ENCODE results near the gene FHOD3.
"Not testable (repeated sequence)": the region's sequence is repeated elsewhere in the genome, so short reads cannot be mapped to it uniquely, and the experiment has no call there.

FHOD3 gene

GRCh38 chr18:36709315-36709714 is 411.8 kb downstream of the FHOD3 start:
- no peaks in the 10 kb centered on the region for H3K4me1 Mint-ChIP-seq
- DNase-seq (no peak), ATAC-seq (no peak)
- no peak overlapping the region for H3K27ac Mint-ChIP-seq
- H3K4me3 Mint-ChIP-seq: no peak overlapping the region
- peaks cover 32% of the 10 kb centered on the region for H3K27me3 Mint-ChIP-seq
- H3K9me3 Mint-ChIP-seq: no peaks in the 10 kb centered on the region

GRCh38 chr18:36711014-36711725 is 413.7 kb downstream of the FHOD3 start:
- DNase-seq (no peak), ATAC-seq (no peak)
- Mint-ChIP-seq H3K27me3 (peaks cover 20% of the 10 kb centered on the region), H3K27ac (no peak overlapping the region), H3K9me3 (no peaks in the 10 kb centered on the region), H3K4me3 (no peak overlapping the region), H3K4me1 (no peaks in the 10 kb centered on the region)

GRCh38 chr18:36711813-36712444 is 414.4 kb downstream of the FHOD3 start:
- DNase-seq (no peak), ATAC-seq (no peak)
- H3K4me1 Mint-ChIP-seq: no peaks in the 10 kb centered on the region
- H3K4me3 Mint-ChIP-seq: no peak overlapping the region
- H3K27me3 Mint-ChIP-seq: peaks cover 16% of the 10 kb centered on the region
- no peaks in the 10 kb centered on the region for H3K9me3 Mint-ChIP-seq
- H3K27ac Mint-ChIP-seq: no peak overlapping the region

GRCh38 chr18:36714476-36714875 is 417.0 kb downstream of the FHOD3 start:
- Mint-ChIP-seq H3K27me3 (peaks cover 12% of the 10 kb centered on the region), H3K27ac (no peak overlapping the region), H3K9me3 (no peaks in the 10 kb centered on the region), H3K4me3 (no peak overlapping the region), H3K4me1 (no peaks in the 10 kb centered on the region)
- DNase-seq: no peak
- ATAC-seq: no peak

- Mint-ChIP-seq H3K4me1 (no peaks in the 10 kb centered on the region), H3K27ac (no peak overlapping the region), H3K4me3 (no peak overlapping the region), H3K9me3 (no peaks in the 10 kb centered on the region), H3K27me3 (peaks cover 5% of the 10 kb centered on the region)
- ATAC-seq: peak; percentile 8
- DNase-seq: no peak
Observed at GRCh38 chr18:36717422-36718110, 420.1 kb downstream of the FHOD3 start.

- H3K4me3 Mint-ChIP-seq: no peak overlapping the region
- ATAC-seq (no peak), DNase-seq (no peak)
- no peak overlapping the region for H3K27ac Mint-ChIP-seq
- H3K9me3 Mint-ChIP-seq: no peaks in the 10 kb centered on the region
- no peaks in the 10 kb centered on the region for H3K27me3 Mint-ChIP-seq
- H3K4me1 Mint-ChIP-seq: no peaks in the 10 kb centered on the region
Observed at GRCh38 chr18:36718705-36719328, 421.3 kb downstream of the FHOD3 start.

GRCh38 chr18:36719630-36720029 is 422.1 kb downstream of the FHOD3 start:
- H3K27me3 Mint-ChIP-seq: peaks cover 5% of the 10 kb centered on the region
- no peak overlapping the region for H3K27ac Mint-ChIP-seq
- H3K4me3 Mint-ChIP-seq: no peak overlapping the region
- no peak for ATAC-seq
- DNase-seq: no peak
- no peaks in the 10 kb centered on the region for H3K9me3 Mint-ChIP-seq
- no peaks in the 10 kb centered on the region for H3K4me1 Mint-ChIP-seq

GRCh38 chr18:36721351-36721750 is 423.8 kb downstream of the FHOD3 start:
- H3K9me3 Mint-ChIP-seq, H3K27ac Mint-ChIP-seq, H3K4me3 Mint-ChIP-seq: not testable (repeated sequence)

GRCh38 chr18:36724169-36724568 is 426.7 kb downstream of the FHOD3 start:
- Mint-ChIP-seq H3K27me3 (peaks cover 22% of the 10 kb centered on the region), H3K4me3 (no peak overlapping the region), H3K27ac (no peak overlapping the region), H3K9me3 (no peaks in the 10 kb centered on the region), H3K4me1 (no peaks in the 10 kb centered on the region)
- DNase-seq (no peak), ATAC-seq (no peak)

More at GRCh38 chr18:36721351-36721750, 423.8 kb downstream of the FHOD3 start:
- DNase-seq, H3K4me1 Mint-ChIP-seq, ATAC-seq: not testable (repeated sequence)
- peaks cover 14% of the 10 kb centered on the region for H3K27me3 Mint-ChIP-seq

GRCh38 chr18:36724591-36725001 is 427.1 kb downstream of the FHOD3 start:
- Mint-ChIP-seq H3K4me1 (no peaks in the 10 kb centered on the region), H3K9me3 (no peaks in the 10 kb centered on the region), H3K27me3 (peaks cover 22% of the 10 kb centered on the region), H3K4me3 (no peak overlapping the region), H3K27ac (no peak overlapping the region)
- ATAC-seq (no peak), DNase-seq (no peak)

- DNase-seq (no peak), ATAC-seq (no peak)
- Mint-ChIP-seq H3K27me3 (peaks cover 22% of the 10 kb centered on the region), H3K27ac (no peak overlapping the region), H3K9me3 (peaks cover 0 to 16% of the 10 kb centered on the region in 2 donors), H3K4me3 (no peak overlapping the region), H3K4me1 (no peaks in the 10 kb centered on the region)
Observed at GRCh38 chr18:36728345-36728744, 430.8 kb downstream of the FHOD3 start.

GRCh38 chr18:36729197-36729596 is 431.7 kb downstream of the FHOD3 start:
- Mint-ChIP-seq H3K9me3 (peaks cover 0 to 16% of the 10 kb centered on the region in 2 donors), H3K27ac (no peak overlapping the region), H3K4me1 (no peaks in the 10 kb centered on the region), H3K4me3 (no peak overlapping the region), H3K27me3 (peaks cover 28% of the 10 kb centered on the region)
- DNase-seq: no peak
- no peak for ATAC-seq

GRCh38 chr18:36732264-36732663 is 434.8 kb downstream of the FHOD3 start:
- no peak for ATAC-seq
- H3K27ac Mint-ChIP-seq: no peak overlapping the region
- DNase-seq: no peak
- H3K4me3 Mint-ChIP-seq: no peak overlapping the region
- H3K4me1 Mint-ChIP-seq: no peaks in the 10 kb centered on the region
- H3K9me3 Mint-ChIP-seq: peaks cover 0 to 16% of the 10 kb centered on the region in 2 donors
- H3K27me3 Mint-ChIP-seq: peaks cover 7% of the 10 kb centered on the region

- Mint-ChIP-seq H3K4me1 (no peaks in the 10 kb centered on the region), H3K9me3 (peaks cover 0 to 16% of the 10 kb centered on the region in 2 donors), H3K27me3 (peaks cover 7% of the 10 kb centered on the region), H3K27ac (no peak overlapping the region), H3K4me3 (no peak overlapping the region)
- no peak for DNase-seq
- ATAC-seq: no peak
Observed at GRCh38 chr18:36733150-36733549, 435.6 kb downstream of the FHOD3 start.

GRCh38 chr18:36734596-36734995 is 437.1 kb downstream of the FHOD3 start:
- H3K9me3 Mint-ChIP-seq: peaks cover 0 to 16% of the 10 kb centered on the region in 2 donors
- peaks cover 7% of the 10 kb centered on the region for H3K27me3 Mint-ChIP-seq
- ATAC-seq: no peak

GRCh38 chr18:36735130-36735529 is 437.6 kb downstream of the FHOD3 start:
- ATAC-seq (no peak), DNase-seq (no peak)
- Mint-ChIP-seq H3K4me3 (no peak overlapping the region), H3K27me3 (peaks cover 7% of the 10 kb centered on the region), H3K4me1 (no peaks in the 10 kb centered on the region), H3K9me3 (peaks cover 0 to 16% of the 10 kb centered on the region in 2 donors), H3K27ac (no peak overlapping the region)

More at GRCh38 chr18:36734596-36734995, 437.1 kb downstream of the FHOD3 start:
- no peak for DNase-seq
- no peak overlapping the region for H3K4me3 Mint-ChIP-seq
- H3K27ac Mint-ChIP-seq: no peak overlapping the region
- H3K4me1 Mint-ChIP-seq: no peaks in the 10 kb centered on the region

Data from stimulated activated naive CD8-positive, alpha-beta T cell treated with anti-CD3 and anti-CD28 coated beads, Interleukin-15, amount 100 ng/mL, for 72 hours (primary cell).